ENCODE data around the gene EARS2. TPM values are rescaled to one million over a fixed set of nuclear protein-coding genes. Genes with fewer than 3 reads are reported as not detected.

The EARS2 gene
- total RNA-seq, 1 experiment from 2014 or later, result 50.1 TPM

GRCh38 chr16:23571895-23572294 lies 14.7 kb upstream of the EARS2 start:
- Histone ChIP-seq H3K14ac (ENCODE audit: insufficient read depth, low read length) (no peak overlapping the region), H2BK20ac (ENCODE audit: low read depth, low read length, poor library complexity, severe bottlenecking) (no peak overlapping the region), H4K8ac (replicated peaks; ENCODE audit: insufficient read length, low read depth, low read length) (no peak overlapping the region), H3T11ph (ENCODE audit: low read length) (no peak overlapping the region), H3K23me2 (ENCODE audit: insufficient read length, low read depth, low read length, poor library complexity, severe bottlenecking) (no peaks in the 10 kb centered on the region), H3K4me1 (ENCODE audit: insufficient read depth, low read length) (no peaks in the 10 kb centered on the region), H3K27me3 (ENCODE audit: insufficient read depth, low read length) (no peaks in the 10 kb centered on the region), H2BK5ac (ENCODE audit: insufficient read length, low read length) (no peak overlapping the region), H3K4me2 (ENCODE audit: insufficient read depth, insufficient read length, low read length) (no peak overlapping the region), H2AFZ (ENCODE audit: low read length) (no peak overlapping the region), H4K91ac (ENCODE audit: insufficient read length, low read depth, low read length) (no peak overlapping the region), H4K5ac (ENCODE audit: insufficient read length, low read depth, low read length) (no peak overlapping the region), H3K79me1 (ENCODE audit: insufficient read depth, low read depth, low read length, poor library complexity, severe bottlenecking) (no peaks in the 10 kb centered on the region), H3K56ac (ENCODE audit: insufficient read length, low read depth, low read length) (no peak overlapping the region), H2BK120ac (ENCODE audit: low read depth, low read length, poor library complexity, severe bottlenecking) (no peak overlapping the region), H3K27ac (ENCODE audit: insufficient read length, low read depth, low read length) (no peak overlapping the region), H2BK12ac (ENCODE audit: insufficient read length, low read depth, low read length) (no peak overlapping the region), H2AK5ac (ENCODE audit: insufficient read length, low read length) (no peak overlapping the region), H3K9ac (ENCODE audit: extremely low read depth, insufficient read length, low read length) (no peak overlapping the region), H3K79me2 (ENCODE audit: insufficient read depth, low read length) (no peaks in the 10 kb centered on the region), H3K4ac (ENCODE audit: low read depth, low read length) (no peak overlapping the region), H3K9me3 (ENCODE audit: control insufficient read depth, low read depth, low read length) (no peaks in the 10 kb centered on the region), H3K23ac (ENCODE audit: insufficient read length, low read depth, low read length) (no peak overlapping the region), H3K18ac (ENCODE audit: insufficient read length, low read depth, low read length) (no peak overlapping the region), H2BK15ac (ENCODE audit: low read depth, low read length) (no peak overlapping the region), H4K20me1 (ENCODE audit: control insufficient read depth, insufficient read depth, insufficient read length) (no peaks in the 10 kb centered on the region)
- Mint-ChIP-seq H3K27ac (no peak overlapping the region), H3K36me3 (ENCODE audit: insufficient read depth in 1 of 3, low read depth in 3 of 3) (peaks cover 22 to 76% (median 68%) of the 10 kb centered on the region in 3 experiments; a peak in 6 of 7 replicates), H3K4me3 (no peak overlapping the region), H3K9me3 (no peaks in the 10 kb centered on the region), H3K4me1 (no peaks in the 10 kb centered on the region), H3K27me3 (ENCODE audit: low read depth) (no peaks in the 10 kb centered on the region)
- no CpG with 5 or more reads among the region's 5 CpGs for WGBS (ENCODE audit: extremely low coverage, insufficient read length, low lambda C conversion rate)
- no peak for TF ChIP-seq CTCF (conservative IDR thresholded peaks at IDR 0.05)
- no peak for DNase-seq

Measured in H9 (cell line).